ENCODE measurements around the gene DRAM1.
A peak's percentile ranks its signal among the peaks of the same experiment; 100 is the strongest.

The DRAM1 gene

DNA sequence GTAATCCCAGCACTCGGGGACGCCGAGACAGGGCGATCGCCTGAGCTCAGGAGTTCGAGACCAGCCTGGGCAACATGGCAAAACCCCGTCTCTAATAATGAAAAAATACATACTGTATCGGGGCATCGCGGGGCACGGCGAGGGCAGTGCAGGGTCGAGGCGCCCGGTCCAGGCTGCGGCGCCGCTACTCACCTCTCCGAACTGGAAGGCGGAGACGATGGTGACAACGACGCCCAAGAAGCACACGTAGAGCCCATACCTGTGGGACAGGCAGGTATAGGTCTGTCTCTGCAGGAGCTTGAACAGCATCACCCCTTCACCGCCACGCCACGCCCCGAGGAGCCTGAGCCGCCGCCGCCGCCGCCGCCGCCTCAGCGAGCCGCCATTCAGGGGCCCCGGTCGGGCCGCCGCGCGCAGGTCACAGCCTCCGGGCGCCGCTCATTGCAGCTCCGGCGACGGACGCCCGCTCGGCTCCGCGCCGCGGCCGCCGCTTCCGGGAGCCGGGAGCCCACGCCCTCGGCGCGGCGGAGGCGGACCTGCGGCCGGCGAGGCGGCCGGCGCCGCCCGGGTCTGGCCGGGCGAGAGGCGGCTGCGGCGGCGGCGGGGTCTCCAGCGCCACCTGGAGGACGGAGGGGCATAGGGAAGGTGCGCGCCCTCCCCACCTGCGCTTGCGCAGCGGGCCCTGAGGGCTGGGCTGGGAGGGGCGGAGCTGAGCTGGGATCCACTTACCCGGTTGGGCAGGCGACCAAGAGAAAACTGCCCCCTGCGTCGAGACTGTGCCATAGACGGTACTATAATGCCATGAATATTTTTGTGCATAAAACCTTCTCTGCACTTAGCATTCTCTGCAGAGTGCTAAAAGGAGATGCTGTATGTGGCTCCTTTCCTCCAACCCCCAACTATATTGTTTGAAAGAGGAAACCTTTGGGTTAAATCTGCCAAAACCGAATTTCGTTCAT is 46.7 kb upstream of the DRAM1 start, which contains the start of gene GNPTAB:
GNPTAB (minus strand) TSS at position 593 of the 959 bp plus-strand sequence; CDS start at position 309, 284 bp downstream.
- Histone ChIP-seq H3K4me3 (replicated peaks; ENCODE audit: insufficient read depth, low read length) (peak within 1 kb of the TSS; percentile 91), H3K27ac (replicated peaks) (peak within 1 kb of the TSS; percentile 41)
- TF ChIP-seq SPI1 (IDR thresholded peaks at IDR 0.05; ENCODE audit: borderline replicate concordance, low read depth), result no peak
- TF ChIP-seq, protein P1, sequence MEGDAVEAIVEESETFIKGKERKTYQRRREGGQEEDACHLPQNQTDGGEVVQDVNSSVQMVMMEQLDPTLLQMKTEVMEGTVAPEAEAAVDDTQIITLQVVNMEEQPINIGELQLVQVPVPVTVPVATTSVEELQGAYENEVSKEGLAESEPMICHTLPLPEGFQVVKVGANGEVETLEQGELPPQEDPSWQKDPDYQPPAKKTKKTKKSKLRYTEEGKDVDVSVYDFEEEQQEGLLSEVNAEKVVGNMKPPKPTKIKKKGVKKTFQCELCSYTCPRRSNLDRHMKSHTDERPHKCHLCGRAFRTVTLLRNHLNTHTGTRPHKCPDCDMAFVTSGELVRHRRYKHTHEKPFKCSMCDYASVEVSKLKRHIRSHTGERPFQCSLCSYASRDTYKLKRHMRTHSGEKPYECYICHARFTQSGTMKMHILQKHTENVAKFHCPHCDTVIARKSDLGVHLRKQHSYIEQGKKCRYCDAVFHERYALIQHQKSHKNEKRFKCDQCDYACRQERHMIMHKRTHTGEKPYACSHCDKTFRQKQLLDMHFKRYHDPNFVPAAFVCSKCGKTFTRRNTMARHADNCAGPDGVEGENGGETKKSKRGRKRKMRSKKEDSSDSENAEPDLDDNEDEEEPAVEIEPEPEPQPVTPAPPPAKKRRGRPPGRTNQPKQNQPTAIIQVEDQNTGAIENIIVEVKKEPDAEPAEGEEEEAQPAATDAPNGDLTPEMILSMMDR (IDR thresholded peaks at IDR 0.05; ENCODE audit: insufficient read depth, low read length), result peak; percentile 35
- no peak for TF ChIP-seq GABPA (IDR thresholded peaks at IDR 0.05; ENCODE audit: low read depth)
- peak; percentile 47; the same call in 1 of the 2 replicates for TF ChIP-seq POLR2AphosphoS5 (IDR thresholded peaks at IDR 0.05; ENCODE audit: low read depth)
- TF ChIP-seq, protein P2, sequence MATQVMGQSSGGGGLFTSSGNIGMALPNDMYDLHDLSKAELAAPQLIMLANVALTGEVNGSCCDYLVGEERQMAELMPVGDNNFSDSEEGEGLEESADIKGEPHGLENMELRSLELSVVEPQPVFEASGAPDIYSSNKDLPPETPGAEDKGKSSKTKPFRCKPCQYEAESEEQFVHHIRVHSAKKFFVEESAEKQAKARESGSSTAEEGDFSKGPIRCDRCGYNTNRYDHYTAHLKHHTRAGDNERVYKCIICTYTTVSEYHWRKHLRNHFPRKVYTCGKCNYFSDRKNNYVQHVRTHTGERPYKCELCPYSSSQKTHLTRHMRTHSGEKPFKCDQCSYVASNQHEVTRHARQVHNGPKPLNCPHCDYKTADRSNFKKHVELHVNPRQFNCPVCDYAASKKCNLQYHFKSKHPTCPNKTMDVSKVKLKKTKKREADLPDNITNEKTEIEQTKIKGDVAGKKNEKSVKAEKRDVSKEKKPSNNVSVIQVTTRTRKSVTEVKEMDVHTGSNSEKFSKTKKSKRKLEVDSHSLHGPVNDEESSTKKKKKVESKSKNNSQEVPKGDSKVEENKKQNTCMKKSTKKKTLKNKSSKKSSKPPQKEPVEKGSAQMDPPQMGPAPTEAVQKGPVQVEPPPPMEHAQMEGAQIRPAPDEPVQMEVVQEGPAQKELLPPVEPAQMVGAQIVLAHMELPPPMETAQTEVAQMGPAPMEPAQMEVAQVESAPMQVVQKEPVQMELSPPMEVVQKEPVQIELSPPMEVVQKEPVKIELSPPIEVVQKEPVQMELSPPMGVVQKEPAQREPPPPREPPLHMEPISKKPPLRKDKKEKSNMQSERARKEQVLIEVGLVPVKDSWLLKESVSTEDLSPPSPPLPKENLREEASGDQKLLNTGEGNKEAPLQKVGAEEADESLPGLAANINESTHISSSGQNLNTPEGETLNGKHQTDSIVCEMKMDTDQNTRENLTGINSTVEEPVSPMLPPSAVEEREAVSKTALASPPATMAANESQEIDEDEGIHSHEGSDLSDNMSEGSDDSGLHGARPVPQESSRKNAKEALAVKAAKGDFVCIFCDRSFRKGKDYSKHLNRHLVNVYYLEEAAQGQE (IDR thresholded peaks at IDR 0.05; ENCODE audit: insufficient replicate concordance, low read depth), result no peak

DNA sequence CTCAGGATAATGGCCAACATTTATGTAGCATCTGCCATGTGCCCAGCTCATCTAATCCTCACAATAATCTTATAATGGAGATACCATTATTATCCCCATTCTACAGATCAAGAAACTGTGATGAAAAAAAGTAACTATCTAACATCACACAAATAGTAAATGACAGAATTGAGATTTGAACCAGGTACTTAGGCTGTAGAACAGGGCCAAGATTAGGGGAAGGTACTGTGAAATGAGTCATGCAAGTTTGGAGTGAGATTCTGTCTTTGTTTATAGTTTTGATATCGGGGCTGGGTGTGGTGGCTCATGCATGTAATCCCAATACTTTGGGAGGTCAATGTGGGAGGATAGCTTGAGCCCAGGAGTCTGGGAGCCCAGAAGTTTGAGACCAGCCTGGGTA is 45.4 kb upstream of the DRAM1 start:
- TF ChIP-seq SPI1 (IDR thresholded peaks at IDR 0.05; ENCODE audit: borderline replicate concordance, low read depth), result no peak
- no peak for TF ChIP-seq GABPA (IDR thresholded peaks at IDR 0.05; ENCODE audit: low read depth)
- TF ChIP-seq, protein P1 (IDR thresholded peaks at IDR 0.05; ENCODE audit: insufficient read depth, low read length), result no peak
- TF ChIP-seq, protein P2 (IDR thresholded peaks at IDR 0.05; ENCODE audit: insufficient replicate concordance, low read depth), result no peak
- no peak for TF ChIP-seq POLR2AphosphoS5 (IDR thresholded peaks at IDR 0.05; ENCODE audit: low read depth)
- DNase-seq (ENCODE audit: low read depth in 1 of 2, low spot score in 1 of 2), result no peak
- Histone ChIP-seq H3K27me3 (ENCODE audit: insufficient read depth, poor library complexity, severe bottlenecking) (no peaks in the 10 kb centered on the region), H3K4me3 (replicated peaks; ENCODE audit: insufficient read depth, low read length) (no peak overlapping the region), H3K27ac (replicated peaks) (no peak overlapping the region)

More for the DNA sequence above, 46.7 kb upstream of the DRAM1 start, which contains the start of gene GNPTAB:
- no peaks in the 10 kb centered on the region for H3K27me3 ChIP-seq (ENCODE audit: insufficient read depth, poor library complexity, severe bottlenecking)
- DNase-seq (ENCODE audit: low read depth in 1 of 2, low spot score in 1 of 2), result peak; percentile 82 to 96

DNA sequence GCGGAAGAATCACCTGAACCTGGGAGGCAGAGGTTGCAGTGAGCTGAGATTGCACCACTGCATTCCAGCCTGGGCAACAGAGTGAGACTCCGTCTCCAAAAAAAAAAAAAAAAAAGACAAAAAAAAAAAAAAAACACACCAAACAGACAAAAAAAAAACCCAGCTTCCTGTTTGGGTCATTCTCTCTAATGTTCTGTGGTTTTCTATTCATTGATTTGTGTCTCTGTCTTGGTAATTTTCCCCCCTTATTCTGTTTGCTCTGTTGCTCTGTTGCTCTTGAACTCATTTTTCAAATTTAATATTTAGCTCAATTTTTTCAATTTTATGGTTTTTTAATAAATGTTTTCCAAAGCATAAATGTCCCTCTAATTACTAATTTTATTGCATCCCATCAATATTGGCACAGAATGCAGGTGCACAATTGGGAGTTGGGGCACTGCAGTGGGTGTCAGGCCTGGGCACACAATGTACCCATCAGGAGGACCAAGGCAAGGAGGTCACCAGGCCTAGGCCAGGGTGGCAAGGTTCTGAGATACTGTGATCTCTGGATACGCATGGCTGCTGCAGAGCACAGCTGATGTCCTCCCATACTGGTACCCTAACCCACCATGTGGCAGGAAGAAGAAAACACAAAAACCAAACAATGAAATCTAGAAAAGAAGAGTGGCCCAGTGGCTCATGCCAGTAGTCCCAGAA is 38.6 kb upstream of the DRAM1 start:
- no peak overlapping the region for H3K27ac ChIP-seq (replicated peaks)
- no peak for DNase-seq (ENCODE audit: low read depth in 1 of 2, low spot score in 1 of 2)
- H3K27me3 ChIP-seq (ENCODE audit: insufficient read depth, poor library complexity, severe bottlenecking), result no peaks in the 10 kb centered on the region
- H3K4me3 ChIP-seq (replicated peaks; ENCODE audit: insufficient read depth, low read length), result no peak overlapping the region
- TF ChIP-seq SPI1 (IDR thresholded peaks at IDR 0.05; ENCODE audit: borderline replicate concordance, low read depth), result no peak
- TF ChIP-seq, protein P2 (IDR thresholded peaks at IDR 0.05; ENCODE audit: insufficient replicate concordance, low read depth), result no peak
- TF ChIP-seq GABPA (IDR thresholded peaks at IDR 0.05; ENCODE audit: low read depth), result no peak
- TF ChIP-seq, protein P1 (IDR thresholded peaks at IDR 0.05; ENCODE audit: insufficient read depth, low read length), result no peak
- TF ChIP-seq POLR2AphosphoS5 (IDR thresholded peaks at IDR 0.05; ENCODE audit: low read depth), result no peak

Data from HL-60 (cell line).